Activated CD4-positive, alpha-beta T cell treated with anti-CD3 and anti-CD28 coated beads for 4 hours (primary cell): ENCODE measurements around the gene GALNT10.

Source experiments
- DNase-seq, 2 donors: peaks; one replicate each; pipeline ENCODE4 v3.0.0-alpha.2; 2020

GALNT10 gene

DNA sequence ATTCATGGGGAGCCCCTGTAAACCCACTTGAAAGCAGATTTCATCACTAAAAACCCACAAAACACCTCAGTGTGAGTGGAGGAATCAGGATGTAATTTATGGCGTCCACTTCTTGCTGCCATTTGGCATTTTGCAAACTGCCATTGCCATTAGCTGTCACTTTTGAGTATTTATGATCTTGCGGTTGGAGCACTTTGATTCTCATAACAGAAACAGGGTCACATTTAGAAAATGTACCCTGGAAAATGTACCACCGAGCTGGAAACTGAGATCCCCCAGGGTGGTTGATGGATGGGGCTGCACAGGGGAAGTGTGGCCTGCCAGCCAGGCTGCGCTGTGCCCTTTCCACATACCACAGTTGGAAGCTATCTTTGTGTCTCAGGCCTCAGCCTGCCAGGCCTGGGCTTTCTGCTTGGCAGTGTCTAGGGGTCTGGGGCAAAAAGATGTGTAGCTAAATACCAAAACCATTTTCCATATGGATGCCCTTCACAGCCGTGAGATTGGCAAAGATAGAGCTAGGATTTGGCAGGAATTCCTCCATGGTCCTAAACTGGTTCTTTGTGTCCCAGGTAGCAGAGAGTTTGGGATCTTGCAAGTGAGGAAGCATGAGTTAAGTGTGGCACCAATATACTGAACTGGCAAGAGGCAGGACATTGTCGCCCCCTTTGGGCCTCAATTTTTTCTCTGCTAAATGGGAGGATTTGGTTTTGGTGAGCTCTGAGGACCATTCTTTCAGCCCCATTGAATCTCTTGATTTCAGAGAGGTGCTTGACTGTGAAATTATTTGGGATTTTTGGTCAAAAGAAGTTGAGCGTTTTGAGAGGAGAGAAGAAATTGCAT lies 46.2 kb downstream of the GALNT10 start:
- no peak for DNase-seq

DNA sequence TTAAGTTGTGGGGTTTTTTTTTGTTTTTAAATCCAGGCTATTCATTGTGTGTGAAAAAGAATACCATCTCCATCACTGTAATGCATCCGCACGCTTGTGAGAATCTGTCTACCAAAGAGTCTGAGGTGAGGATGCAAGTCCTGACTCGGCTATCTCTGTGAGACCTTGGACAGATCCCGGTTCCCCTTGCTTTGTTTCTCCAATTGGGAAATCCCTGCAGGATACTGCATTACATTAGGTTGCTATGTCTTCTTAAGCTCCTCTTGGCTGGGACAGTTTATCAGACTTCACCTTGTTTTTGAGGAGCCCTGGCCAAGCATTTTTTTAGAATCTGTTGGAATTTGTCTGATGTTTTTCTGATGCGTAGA lies 46.8 kb downstream of the GALNT10 start:
- DNase-seq = no peak

DNA sequence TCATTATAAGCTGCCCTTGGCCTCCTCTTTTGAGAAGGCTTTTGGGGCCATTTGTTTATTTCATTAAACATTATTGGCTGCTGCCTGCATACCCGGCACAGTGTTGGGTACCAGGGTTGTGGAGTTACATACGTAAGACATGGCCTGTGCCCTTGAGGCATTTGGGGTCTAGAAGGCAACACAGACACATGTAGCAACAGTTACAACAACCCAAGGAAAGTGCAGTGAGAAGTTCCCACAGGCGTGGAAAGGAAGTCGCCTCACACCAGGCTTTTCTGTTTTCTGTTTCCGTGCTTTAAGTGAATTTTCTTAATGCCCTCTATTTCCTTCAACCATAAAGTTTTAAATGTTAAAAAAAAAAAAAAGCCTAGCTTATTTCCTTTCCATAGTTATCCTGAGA lies 47.4 kb downstream of the GALNT10 start:
- no peak for DNase-seq

DNA sequence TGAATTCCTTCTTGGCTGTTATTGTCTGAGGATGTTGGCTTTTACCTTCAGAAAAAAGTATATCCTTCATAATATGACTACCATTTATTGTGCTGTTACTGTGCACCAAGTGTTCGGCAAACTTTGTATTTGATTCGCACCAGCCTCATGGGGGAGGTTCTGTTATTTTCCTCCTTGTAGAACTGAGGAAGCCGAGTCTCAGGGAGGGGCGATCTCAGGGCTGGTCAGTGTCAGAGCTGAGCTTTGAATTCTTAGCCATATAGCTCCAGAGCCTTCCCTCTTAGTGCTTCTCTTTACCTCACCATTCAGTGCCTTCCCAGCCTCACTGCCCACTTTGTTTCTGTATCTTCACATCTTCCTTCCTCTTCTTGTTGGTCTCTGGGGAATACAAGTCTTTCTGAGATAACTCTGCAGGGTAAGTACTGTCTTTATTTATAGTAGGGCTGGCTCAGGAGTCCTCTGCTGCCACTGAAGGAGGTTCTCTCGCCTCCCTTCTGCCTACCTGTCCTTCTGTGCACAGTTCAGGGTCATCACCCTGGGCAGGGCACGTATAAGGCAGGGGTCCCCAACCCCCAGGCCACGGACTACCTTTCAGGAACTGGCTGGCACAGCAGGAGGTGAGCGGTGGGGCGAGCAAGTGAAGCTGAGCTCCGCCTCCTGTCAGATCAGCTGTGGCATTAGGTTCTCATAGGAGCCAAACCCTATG lies 48.4 kb downstream of the GALNT10 start:
- DNase-seq = no peak

DNA sequence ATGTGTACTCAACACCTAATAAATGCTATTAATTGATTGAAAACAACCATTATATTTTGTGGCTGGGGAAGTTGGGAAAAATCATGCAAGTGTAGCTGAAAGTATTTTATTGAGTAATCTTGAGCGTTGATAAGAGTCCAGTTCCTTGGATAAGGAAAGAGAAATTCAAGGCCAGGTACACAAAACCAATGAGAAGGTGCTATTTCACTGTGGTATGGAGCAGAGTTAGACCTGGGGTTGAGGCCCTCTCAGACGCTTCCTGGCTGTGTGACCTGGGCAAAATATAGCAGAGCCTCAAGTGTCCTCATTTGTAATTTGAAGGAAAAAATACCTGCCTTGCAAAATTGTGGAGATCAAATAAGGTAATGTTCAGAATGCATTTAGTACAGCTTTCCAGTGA lies 50.1 kb downstream of the GALNT10 start:
- DNase-seq = no peak

DNA sequence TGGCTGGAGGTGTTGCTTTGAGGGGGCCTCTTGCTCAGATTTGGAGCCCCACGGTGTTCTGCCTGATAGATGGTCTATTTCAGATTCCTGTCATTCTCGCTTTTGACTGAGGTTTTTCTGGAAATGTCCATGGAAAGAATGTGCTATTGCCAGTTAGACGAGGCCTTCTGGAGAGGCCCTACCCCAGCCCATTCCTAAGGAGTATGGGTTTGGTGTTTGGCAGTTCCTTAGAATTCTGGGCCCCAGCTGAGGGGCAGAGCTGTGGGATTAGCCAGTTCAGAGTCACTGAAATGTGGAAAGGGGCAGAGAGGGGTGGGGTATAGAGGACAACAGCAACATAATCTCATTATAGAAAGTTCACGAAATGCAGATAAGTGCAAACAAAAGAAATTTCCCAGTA lies 50.5 kb downstream of the GALNT10 start:
- DNase-seq = no peak

DNA sequence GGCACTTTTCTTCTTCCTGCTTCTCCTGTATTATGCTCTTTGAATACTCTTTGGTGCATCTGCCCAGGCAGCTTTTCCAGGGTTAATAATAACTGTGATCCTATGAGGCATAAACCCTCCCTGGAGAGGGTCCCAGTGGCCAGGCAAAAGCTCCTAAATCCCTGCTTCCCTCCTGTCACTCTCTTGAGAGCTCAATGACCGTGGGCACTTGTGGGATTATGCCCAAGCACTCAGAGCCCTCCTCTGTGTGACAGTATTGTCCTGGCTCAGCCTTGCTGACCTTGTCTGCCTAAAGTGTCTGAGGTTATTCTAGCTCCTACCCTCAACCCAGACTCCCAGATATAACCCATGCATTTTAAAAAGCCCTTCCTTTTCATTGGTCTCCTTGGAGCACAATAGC lies 51.9 kb downstream of the GALNT10 start:
- DNase-seq = no peak

DNA sequence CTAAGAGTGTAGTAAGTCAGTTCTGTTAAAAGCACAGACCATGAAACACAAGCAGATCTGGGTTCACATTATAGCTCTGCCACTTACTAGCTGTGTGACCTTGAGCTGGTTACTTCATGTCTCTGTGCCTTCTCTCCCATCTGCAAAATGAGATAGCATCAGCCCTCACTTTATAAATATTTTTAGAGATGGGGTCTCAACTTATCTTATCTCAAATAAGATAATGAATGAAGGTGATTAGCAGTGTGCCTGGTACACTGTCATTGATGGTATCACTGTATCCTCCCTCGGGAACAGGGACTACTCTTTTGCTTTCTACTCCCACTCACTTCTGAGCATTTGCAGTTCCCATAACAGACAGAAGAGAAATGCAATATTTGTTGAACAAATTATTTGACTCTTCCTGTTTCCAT lies 52.4 kb downstream of the GALNT10 start:
- DNase-seq = no peak

DNA sequence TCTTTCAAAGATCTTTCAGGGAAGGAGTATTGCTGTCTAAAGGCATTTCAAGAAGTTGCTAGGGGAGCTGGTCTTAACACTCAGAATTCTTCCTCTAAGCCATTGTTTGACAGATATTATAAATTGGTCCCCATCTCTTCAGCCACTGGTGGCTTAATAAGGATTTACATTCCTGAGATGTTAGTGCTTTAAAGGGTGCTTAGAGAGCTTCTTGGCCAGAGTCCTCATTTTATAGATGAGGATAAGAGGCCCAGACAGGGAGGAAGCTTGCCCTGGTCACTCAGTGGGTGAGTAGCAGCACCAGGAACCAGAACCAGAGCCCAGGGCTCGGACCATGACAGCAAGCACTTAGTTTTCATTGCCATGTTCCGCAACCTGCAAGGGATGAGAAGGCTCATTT lies 53.2 kb downstream of the GALNT10 start:
- DNase-seq = no peak

DNA sequence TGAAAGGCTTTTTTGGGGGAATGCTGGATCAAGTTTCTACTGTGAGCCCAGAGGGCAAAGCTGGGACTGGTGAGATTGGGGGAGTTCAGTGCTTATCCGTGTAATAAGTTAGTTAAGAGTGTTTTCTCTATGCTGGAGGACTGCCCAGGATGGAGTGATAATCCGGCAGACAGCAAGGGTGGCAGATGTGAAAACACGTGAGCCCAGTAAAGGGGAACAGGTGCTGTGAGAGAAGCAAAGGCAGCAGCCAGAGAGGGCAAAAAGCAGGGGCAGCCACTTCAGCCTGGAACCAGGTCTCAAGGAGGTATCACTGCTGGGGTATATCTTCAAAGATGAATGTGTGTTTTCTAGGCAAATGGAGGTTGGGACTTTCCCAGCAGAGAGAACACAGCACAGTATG lies 53.9 kb downstream of the GALNT10 start:
- DNase-seq = no peak

DNA sequence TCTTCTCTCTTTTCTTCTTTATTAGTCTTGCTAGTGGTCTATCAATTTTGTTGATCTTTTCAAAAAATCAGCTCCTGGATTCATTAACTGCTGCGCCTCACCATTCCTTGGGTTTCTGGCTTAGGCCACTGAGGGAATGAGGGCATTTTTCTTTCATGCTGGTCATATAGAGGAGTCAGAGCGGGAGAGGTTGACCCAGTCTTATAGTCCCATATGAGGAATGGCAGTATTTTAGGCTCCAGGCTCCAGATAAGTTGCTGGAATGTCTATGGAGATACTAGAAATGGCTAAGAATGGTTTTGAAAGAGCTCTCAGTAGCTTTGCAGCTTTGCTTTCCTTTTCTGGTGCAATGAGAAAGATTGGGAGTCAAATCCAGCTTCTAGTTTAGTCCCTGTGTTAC lies 58.2 kb downstream of the GALNT10 start:
- no peak for DNase-seq

DNA sequence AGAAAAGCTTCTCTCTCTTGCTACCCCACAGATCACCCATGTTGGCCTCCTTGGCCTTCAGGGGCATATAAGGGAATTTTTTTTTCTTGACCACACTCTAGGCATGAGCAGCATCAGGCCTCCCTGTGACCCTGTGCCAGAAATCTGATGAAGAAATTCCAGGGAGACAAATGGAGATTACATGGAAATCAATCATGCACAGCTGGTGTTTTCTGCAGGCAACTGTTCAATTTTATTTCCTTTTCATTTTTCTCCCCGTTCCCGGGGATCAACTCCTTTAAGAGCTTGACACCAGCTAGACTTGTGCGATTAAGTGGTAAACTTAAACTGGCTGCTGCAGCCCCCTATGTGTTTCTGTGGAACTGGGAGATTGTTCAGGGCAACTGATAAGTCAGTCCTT lies 59.3 kb downstream of the GALNT10 start:
- DNase-seq = no peak

DNA sequence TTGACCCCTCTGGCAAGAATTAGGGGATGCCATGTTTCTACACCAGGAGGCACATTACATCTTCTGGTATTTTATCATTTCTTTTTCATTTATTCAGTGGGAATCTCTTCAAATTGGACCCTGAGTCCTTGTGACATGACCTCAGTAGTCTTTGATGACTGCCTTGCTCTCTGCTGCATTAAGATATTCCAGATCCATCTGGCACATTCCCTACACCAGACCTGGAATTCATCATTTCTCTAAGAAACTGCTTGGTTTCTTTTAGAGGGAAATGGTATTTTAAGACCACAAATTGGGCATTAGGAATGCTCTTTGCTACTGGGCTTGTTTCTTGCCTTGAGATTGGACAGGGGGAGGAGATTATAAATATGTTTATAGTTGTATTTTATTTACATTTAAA lies 61.0 kb downstream of the GALNT10 start:
- no peak for DNase-seq

DNA sequence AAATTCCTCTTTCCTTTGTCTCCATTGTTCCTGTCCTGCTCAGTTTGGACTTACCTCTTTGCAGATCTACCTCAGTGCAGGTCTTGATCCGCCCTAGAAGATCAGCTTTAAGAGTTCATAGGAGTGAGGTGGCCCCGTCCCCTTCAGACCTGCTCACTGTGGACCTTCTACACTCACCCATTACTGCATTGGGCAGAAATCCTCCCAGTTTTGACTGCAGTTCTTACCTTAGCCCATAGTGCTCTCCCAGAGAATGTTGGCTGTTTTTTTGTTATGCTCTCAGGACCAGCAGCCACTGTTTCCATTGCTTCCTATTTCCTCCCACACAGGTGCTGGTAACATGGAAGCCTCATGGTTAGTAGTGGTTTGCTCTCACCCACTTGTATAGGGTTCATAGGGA lies 63.3 kb downstream of the GALNT10 start:
- DNase-seq = no peak

DNA sequence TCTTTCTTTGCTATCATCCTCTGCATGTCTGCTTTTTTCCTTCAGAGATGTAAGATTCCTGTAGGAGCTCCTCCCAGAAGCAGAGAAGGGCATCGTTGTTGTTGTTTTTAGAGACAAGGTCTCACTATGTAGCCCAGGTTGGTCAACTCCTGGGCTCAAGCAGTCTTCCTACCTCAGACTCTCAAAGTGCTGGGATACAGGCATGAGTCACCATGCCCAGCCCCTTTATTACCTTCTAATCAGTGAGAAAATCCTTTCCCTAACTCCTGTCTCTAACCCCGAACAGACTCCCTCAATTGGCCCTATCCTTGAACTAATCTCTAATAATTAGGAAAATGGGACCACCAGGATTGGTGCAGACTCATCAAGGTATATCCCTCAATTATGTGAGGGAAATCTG lies 64.4 kb downstream of the GALNT10 start:
- DNase-seq = no peak

DNA sequence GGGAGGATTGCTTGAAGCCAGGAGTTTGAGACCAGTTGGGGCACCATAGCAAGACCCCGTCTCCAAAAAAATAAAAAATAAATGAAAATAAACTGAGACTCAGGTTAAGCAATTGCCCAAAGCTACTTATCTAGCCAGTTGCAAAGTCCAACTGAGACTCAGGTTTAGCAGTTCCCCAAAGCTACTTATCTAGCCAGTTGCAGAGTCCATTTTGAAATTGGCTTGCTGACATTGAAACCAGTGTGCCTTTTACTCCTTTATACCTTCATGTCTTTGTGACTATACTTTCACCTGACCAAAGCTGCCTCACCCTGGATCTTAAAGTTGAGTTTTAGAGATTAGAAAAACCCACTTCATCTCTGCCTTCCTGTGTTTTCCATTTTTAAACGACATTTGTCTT lies 66.5 kb downstream of the GALNT10 start:
- no peak for DNase-seq

DNA sequence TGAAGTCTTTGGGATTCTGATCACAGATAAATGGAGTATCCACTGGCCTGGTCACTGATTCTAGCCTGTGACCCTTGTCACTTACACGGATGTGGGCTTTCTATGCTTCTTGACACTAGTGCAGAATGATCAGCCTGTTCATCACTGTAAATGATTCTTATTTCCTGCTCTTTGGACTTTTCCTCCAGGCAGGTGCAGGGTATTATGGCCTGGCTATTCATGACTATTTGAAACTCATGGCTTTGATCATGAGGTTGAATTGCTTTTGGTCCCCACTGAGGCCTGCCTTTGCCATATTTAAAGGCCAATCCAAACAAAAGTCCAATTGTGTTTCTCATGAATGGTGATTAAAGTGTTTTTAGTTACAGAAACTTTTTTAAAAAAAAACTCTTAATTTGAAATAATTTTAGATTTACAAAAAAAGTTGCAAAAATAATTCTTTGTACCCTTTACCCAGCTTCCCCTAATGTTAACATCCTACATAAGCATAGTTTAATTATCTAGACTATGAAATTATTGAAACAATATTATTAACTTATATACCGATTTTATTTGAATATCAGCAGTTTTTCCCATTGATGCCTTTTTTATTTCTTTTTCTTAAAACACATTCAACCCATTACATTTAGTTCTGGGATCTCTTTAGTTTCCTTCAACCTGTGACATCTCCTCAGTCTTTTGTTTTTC lies 68.1 kb downstream of the GALNT10 start:
- DNase-seq = no peak

DNA sequence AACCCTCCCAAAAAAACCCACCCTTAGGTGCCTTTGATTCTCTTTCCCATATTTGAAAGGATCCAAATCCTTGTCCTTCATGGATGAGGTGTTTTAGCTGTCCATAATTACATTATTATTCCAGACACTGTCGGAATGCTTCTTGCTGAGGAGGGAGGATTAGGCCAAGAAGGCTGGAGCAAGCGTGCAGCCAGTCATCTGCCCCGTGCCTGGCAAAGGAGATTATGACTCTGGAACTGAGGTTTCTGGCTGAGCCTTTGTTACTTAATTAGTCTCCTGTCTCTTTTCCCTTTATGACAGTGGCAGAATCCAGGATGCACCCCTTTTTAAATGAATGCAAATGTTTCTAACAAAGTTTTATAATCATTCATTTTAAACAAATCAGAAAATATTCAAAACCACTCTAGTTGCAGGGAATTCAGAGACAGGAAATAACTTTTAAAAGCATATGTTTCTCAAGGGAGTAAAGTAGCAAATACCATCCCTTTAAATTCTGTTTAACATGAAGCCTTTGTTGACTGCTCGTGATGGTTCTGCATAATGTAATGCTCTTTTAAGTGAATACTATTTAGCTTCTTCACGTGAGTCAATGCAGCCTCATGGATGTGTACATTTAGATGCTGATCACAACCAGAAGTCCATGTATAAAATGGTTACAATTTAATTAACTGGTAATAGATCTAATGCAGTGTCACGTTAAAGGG lies 69.8 kb downstream of the GALNT10 start:
- no peak for DNase-seq

DNA sequence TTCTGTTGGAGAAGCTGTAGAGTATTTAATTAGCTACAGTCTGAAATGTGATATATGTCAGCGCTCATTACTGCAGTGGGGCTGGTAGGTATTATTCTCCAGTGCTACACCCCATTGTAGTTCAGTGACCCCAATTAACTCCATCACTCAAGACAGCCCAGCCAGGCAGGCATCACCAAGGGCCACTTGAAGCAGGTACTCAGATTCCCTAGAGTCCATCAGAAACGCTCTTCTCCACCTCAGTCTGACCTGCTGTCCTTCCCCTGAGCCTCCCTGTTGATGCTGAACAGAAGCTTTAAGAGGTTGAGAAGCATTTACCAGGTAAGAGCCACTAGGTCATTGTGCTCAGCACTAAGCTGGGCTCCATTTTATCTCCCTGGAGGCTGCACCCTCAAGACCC lies 71.8 kb downstream of the GALNT10 start:
- no peak for DNase-seq

DNA sequence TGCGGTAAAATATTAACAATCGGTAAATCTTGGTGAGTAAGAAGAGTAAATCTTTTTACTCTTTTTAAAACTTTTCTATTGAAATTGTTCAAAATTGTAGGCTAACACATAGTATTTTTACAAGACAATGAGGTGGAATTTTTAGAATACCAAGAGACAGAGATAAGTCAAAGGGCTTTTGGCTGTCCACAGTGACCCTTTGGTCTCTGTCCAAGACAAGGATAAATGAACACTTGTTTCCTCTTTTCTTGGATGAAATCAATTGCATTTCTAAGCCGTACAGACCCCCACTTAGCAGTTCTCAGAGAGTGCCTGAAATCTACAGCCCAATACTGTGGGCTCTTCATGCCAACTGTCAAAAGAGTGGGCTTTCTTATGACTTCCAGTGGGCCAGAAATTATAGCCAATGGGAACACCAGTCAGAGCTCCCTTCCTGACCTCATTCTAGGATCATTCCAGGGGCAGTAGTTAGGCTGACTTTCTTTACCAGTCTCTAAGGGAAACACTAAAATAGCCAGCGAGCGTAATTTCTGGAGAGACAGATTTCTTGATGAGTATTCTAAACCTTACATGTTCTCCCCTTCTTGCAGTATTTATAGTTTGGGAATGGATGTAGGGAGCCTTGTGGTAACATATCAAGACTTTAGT lies 74.1 kb downstream of the GALNT10 start:
- DNase-seq = no peak

DNA sequence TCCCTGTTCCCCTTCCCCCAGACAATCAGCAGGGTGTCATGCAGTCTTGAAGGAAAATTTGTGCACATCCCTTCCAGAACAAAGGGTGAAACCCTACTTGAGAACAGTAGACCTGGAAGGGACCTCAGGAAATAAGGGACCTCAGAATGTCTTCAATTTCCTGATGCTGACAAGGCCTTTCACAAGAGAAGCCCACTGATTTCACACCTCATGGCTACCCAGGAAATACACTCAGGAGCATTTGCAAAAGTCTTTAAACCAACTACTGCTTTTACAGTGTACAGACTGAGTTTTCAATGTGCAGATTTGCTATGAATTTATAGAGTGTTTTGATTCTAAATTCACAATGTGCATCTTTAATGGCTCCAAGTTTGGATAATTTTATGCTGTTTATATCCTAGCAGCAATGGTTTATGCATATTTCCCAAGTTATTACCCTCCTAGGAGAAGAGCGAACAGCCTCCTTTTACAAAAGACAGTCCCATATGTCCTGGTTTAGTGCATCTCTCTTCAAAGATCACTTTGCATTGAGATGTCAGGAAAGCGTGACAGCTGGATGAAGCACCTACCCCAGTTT lies 74.8 kb downstream of the GALNT10 start:
- no peak for DNase-seq

DNA sequence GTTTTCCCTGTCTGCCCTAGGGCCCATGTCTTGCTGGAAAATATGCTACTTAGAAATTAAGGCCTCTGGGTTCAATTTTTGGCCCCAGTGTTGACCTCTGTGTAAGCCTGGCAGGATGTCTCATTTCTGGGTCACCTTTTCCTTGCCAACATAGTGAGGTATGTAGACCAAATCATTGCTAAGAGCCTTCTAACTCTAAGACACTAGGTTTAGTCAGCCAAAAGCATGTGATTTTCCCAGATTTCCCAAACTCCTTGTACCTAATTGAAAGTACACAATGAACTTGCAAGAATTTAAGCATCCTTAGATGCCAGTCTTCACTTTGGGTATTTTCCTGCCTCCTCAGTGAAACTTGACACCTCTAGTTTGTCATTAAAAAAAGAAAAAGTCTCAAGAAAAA lies 77.0 kb downstream of the GALNT10 start:
- no peak for DNase-seq

DNA sequence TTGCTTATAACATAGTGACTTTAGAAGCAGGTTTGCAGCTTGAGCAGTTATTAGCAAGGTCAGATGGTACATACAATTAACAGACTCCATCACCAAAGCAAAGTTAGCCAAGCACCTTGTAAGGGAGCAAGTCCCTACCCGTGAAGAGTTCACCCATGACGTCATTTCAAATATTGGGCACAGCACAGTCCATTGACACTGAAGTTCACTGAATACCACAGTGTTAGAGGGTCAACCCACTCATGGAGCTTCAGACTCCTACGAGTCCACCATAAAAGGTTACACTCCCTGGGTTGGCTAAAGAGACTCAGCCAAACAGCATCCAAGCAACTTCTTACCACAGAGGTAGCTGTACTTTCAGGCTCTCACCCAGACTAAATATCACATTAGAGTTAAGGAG lies 77.5 kb downstream of the GALNT10 start:
- no peak for DNase-seq
